Measurements from ENCODE around the gene CORO2B.

CORO2B gene

GRCh38 chr15:68567345-68567744 is 11.4 kb upstream of the CORO2B start:
- Histone ChIP-seq H3K4me3 (ENCODE audit: low read length) (no peak overlapping the region), H3K79me2 (ENCODE audit: low read length) (no peaks in the 10 kb centered on the region), H3K9me2 (replicated peaks; ENCODE audit: insufficient read depth, low read length) (no peaks in the 10 kb centered on the region), H3F3A (ENCODE audit: insufficient read depth, low read length) (no peaks in the 10 kb centered on the region), H3K36me3 (replicated peaks; ENCODE audit: insufficient read depth, low read length) (no peaks in the 10 kb centered on the region), H4K20me1 (ENCODE audit: insufficient read depth, low read length) (no peaks in the 10 kb centered on the region), H3K4me2 (ENCODE audit: low read depth, low read length) (no peak overlapping the region), H2AFZ (ENCODE audit: low read length) (no peak overlapping the region), H3K27ac (ENCODE audit: low read length) (no peak overlapping the region), H3K27me3 (replicated peaks; ENCODE audit: insufficient read depth, low read length) (no peaks in the 10 kb centered on the region), H3K4me1 (ENCODE audit: low read length) (no peaks in the 10 kb centered on the region), H3K9me3 (replicated peaks; ENCODE audit: insufficient read depth, low read length) (no peaks in the 10 kb centered on the region), H3K9ac (ENCODE audit: low read length) (no peak overlapping the region)
- DNase-seq = no peak
- no peak for TF ChIP-seq EZH2phosphoT487 (IDR thresholded peaks at IDR 0.05; ENCODE audit: low read length)
- TF ChIP-seq CTCF (IDR thresholded peaks at IDR 0.05; ENCODE audit: low read length) = no peak
- no peak for TF ChIP-seq EZH2 (optimal IDR thresholded peaks at IDR 0.05; ENCODE audit: low read depth, low read length)

- Histone ChIP-seq H3K79me2 (ENCODE audit: low read length) (no peaks in the 10 kb centered on the region), H3K9ac (ENCODE audit: low read length) (no peak overlapping the region), H3K36me3 (replicated peaks; ENCODE audit: insufficient read depth, low read length) (no peaks in the 10 kb centered on the region), H3F3A (ENCODE audit: insufficient read depth, low read length) (no peaks in the 10 kb centered on the region), H3K4me1 (ENCODE audit: low read length) (no peaks in the 10 kb centered on the region), H3K9me2 (replicated peaks; ENCODE audit: insufficient read depth, low read length) (no peaks in the 10 kb centered on the region), H3K27me3 (replicated peaks; ENCODE audit: insufficient read depth, low read length) (no peaks in the 10 kb centered on the region), H3K9me3 (replicated peaks; ENCODE audit: insufficient read depth, low read length) (no peaks in the 10 kb centered on the region), H3K27ac (ENCODE audit: low read length) (no peak overlapping the region), H4K20me1 (ENCODE audit: insufficient read depth, low read length) (no peaks in the 10 kb centered on the region), H3K4me3 (ENCODE audit: low read length) (no peak overlapping the region), H3K4me2 (ENCODE audit: low read depth, low read length) (no peak overlapping the region), H2AFZ (ENCODE audit: low read length) (no peak overlapping the region)
- TF ChIP-seq CTCF (IDR thresholded peaks at IDR 0.05; ENCODE audit: low read length) (no peak), EZH2phosphoT487 (IDR thresholded peaks at IDR 0.05; ENCODE audit: low read length) (no peak), EZH2 (optimal IDR thresholded peaks at IDR 0.05; ENCODE audit: low read depth, low read length) (no peak)
- DNase-seq = no peak
Measured at GRCh38 chr15:68570974-68571373, 7.8 kb upstream of the CORO2B start.

- H3K4me1 ChIP-seq (ENCODE audit: low read length) = no peaks in the 10 kb centered on the region
Measured at GRCh38 chr15:68571582-68571981, 7.2 kb upstream of the CORO2B start.

More at GRCh38 chr15:68571582-68571981, 7.2 kb upstream of the CORO2B start:
- no peak overlapping the region for H3K27ac ChIP-seq (ENCODE audit: low read length)
- no peaks in the 10 kb centered on the region for H4K20me1 ChIP-seq (ENCODE audit: insufficient read depth, low read length)
- H3K4me3 ChIP-seq (ENCODE audit: low read length) = no peak overlapping the region
- H3K27me3 ChIP-seq (replicated peaks; ENCODE audit: insufficient read depth, low read length) = no peaks in the 10 kb centered on the region
- H3K9me2 ChIP-seq (replicated peaks; ENCODE audit: insufficient read depth, low read length) = no peaks in the 10 kb centered on the region
- H3K4me2 ChIP-seq (ENCODE audit: low read depth, low read length) = no peak overlapping the region
- H2AFZ ChIP-seq (ENCODE audit: low read length) = no peak overlapping the region
- DNase-seq = no peak
- no peaks in the 10 kb centered on the region for H3K36me3 ChIP-seq (replicated peaks; ENCODE audit: insufficient read depth, low read length)
- TF ChIP-seq EZH2phosphoT487 (IDR thresholded peaks at IDR 0.05; ENCODE audit: low read length) (no peak), CTCF (IDR thresholded peaks at IDR 0.05; ENCODE audit: low read length) (no peak), EZH2 (optimal IDR thresholded peaks at IDR 0.05; ENCODE audit: low read depth, low read length) (no peak)
- no peaks in the 10 kb centered on the region for H3K9me3 ChIP-seq (replicated peaks; ENCODE audit: insufficient read depth, low read length)
- no peaks in the 10 kb centered on the region for H3K79me2 ChIP-seq (ENCODE audit: low read length)
- no peaks in the 10 kb centered on the region for H3F3A ChIP-seq (ENCODE audit: insufficient read depth, low read length)
- no peak overlapping the region for H3K9ac ChIP-seq (ENCODE audit: low read length)
